B cell (primary cell): Measurements from ENCODE around the gene AGTR1. TPM values are rescaled to one million over a fixed set of nuclear protein-coding genes. Genes with fewer than 3 reads are reported as not detected.
"Not testable (repeated sequence)": the region's sequence is repeated elsewhere in the genome, so short reads cannot be mapped to it uniquely, and the experiment has no call there.

Experiments
- ATAC-seq: fragments of 200-7000 bp; cut with Tn5 transposase; one replicate; pipeline ENCODE4 v1.10.0; 2021; ENCODE audit warnings: low read depth, mild to moderate bottlenecking, moderate number of reproducible peaks, moderate library complexity
- CTCF ChIA-PET: fragments of 350-600 bp; sonication (Branson Sonifier 250); formaldehyde crosslinking; loops from one replicate; lab custom pipeline; 2021; ENCODE audit warnings: antibody characterized with exemption, inconsistent platforms; lab: Charles Lee
- POLR2A ChIA-PET: fragments of 350-600 bp; sonication (Branson Sonifier 250); formaldehyde crosslinking; loops from one replicate; lab custom pipeline; 2021; ENCODE audit warnings: antibody characterized with exemption; lab: Charles Lee
- DNase-seq: peaks from one replicate; pipeline ENCODE4 v3.0.0; 2013
- H2AFZ ChIP-seq: 2 replicates; pipeline ENCODE4 v1.6.1; 2012; ENCODE audit warnings: mild to moderate bottlenecking, low read depth, low read length; ENCODE audit not compliant: insufficient read depth, poor library complexity, severe bottlenecking
- H3K27ac ChIP-seq, 2 donors: 1 replicate in 1 of 2; 2 replicates in 1 of 2; pipeline ENCODE4 v1.5.1; 2012 to 2013; ENCODE audit warnings: low read length in 2 of 2, mild to moderate bottlenecking in 2 of 2, moderate library complexity in 1 of 2
- H3K27me3 ChIP-seq, 4 experiments: fragments of 200-600 bp in 1 of 4; sonication (generic) in 1 of 4; replicated peaks in 1 of 4; 1 replicate in 2 of 4; 2 replicates in 2 of 4; pipeline versions ENCODE4 v1.6.1 to v1.7.0; 2013 to 2016; ENCODE audit warnings: low read length in 3 of 4, mild to moderate bottlenecking in 2 of 4, mixed read lengths in 1 of 4, moderate library complexity in 1 of 4; ENCODE audit not compliant: insufficient read depth in 4 of 4, control insufficient read depth in 3 of 4; ENCODE audit errors: control extremely low read depth in 1 of 4
- H3K36me3 ChIP-seq, 2 experiments: replicated peaks in 1 of 2; 1 replicate in 1 of 2; 2 replicates in 1 of 2; pipeline versions ENCODE4 v1.6.1 to v1.7.1; 2013; ENCODE audit warnings: low read length in 1 of 2; ENCODE audit not compliant: insufficient read depth in 2 of 2, control insufficient read depth in 1 of 2; ENCODE audit errors: control extremely low read depth in 1 of 2, extremely low read depth in 1 of 2
- H3K4me1 ChIP-seq, 2 donors: fragments of 200-600 bp in 1 of 2; sonication (generic) in 1 of 2; 1 replicate in 1 of 2; 2 replicates in 1 of 2; pipeline versions ENCODE4 v1.5.1 to v1.6.1; 2013 to 2017; ENCODE audit warnings: low read length in 2 of 2; ENCODE audit not compliant: control insufficient read depth in 2 of 2, insufficient read depth in 2 of 2
- H3K4me2 ChIP-seq: replicated peaks from 2 replicates; pipeline ENCODE3; 2012; ENCODE audit warnings: mild to moderate bottlenecking, low read depth, low read length; ENCODE audit not compliant: poor library complexity, severe bottlenecking
- H3K4me3 ChIP-seq, 5 experiments: fragments of 200-600 bp in 1 of 5; sonication (generic) in 1 of 5; 1 replicate in 3 of 5; 2 replicates in 2 of 5; pipeline versions ENCODE4 v1.5.1 to v1.7.0; 2011 to 2016; ENCODE audit warnings: low read length in 4 of 5, mild to moderate bottlenecking in 4 of 5, low read depth in 2 of 5, control low read depth in 1 of 5, moderate library complexity in 1 of 5; ENCODE audit not compliant: insufficient read depth in 1 of 5; ENCODE audit errors: control extremely low read depth in 1 of 5, extremely low read depth in 1 of 5
- H3K79me2 ChIP-seq: fragments of 200-600 bp; sonication (generic); one replicate; pipeline ENCODE4 v1.6.0; 2016; ENCODE audit warnings: low read length; ENCODE audit not compliant: control insufficient read depth, insufficient read depth
- H3K9ac ChIP-seq: fragments of 200-600 bp; sonication (generic); 2 replicates; pipeline ENCODE4 v1.6.1; 2017; ENCODE audit warnings: mild to moderate bottlenecking, low read length, moderate library complexity
- H3K9me3 ChIP-seq, 3 donors: one replicate each; pipeline versions ENCODE4 v1.6.1 to v1.7.1; 2013; ENCODE audit warnings: low read length in 2 of 3; ENCODE audit not compliant: control insufficient read depth in 2 of 3, insufficient read depth in 1 of 3; ENCODE audit errors: control extremely low read depth in 1 of 3
- H4K20me1 ChIP-seq: 2 replicates; pipeline ENCODE4 v1.6.0; 2012; ENCODE audit warnings: mild to moderate bottlenecking, low read length; ENCODE audit not compliant: insufficient read depth, control insufficient read depth, poor library complexity, severe bottlenecking
- H3K27ac Mint-ChIP-seq: one replicate; pipeline ENCODE4 v1.8.0; 2021; ENCODE audit warnings: mixed read lengths
- H3K27me3 Mint-ChIP-seq: one replicate; pipeline ENCODE4 v1.8.0; 2021; ENCODE audit warnings: mixed read lengths
- H3K4me1 Mint-ChIP-seq: one replicate; pipeline ENCODE4 v1.8.0; 2021; ENCODE audit warnings: mixed read lengths
- H3K4me3 Mint-ChIP-seq: one replicate; pipeline ENCODE4 v1.8.0; 2021; ENCODE audit warnings: mixed read lengths
- H3K9me3 Mint-ChIP-seq: one replicate; pipeline ENCODE4 v1.8.0; 2022; ENCODE audit warnings: mixed read lengths; ENCODE audit not compliant: insufficient read depth
- CTCF ChIP-seq: fragments of 200-600 bp; IDR thresholded peaks from one replicate; pipeline ENCODE4 v1.8.0; 2022; ENCODE audit warnings: antibody characterized with exemption, mild to moderate bottlenecking
- EZH2 ChIP-seq: IDR thresholded peaks from 2 replicates; pipeline ENCODE4 v1.6.1; 2012; ENCODE audit warnings: borderline replicate concordance, low read depth, mild to moderate bottlenecking, moderate library complexity, low read length; ENCODE audit not compliant: insufficient read depth, poor library complexity, severe bottlenecking
- WGBS: methylation state at CpG from one replicate; pipeline ENCODE4 v1.1.5; 2013; ENCODE audit warnings: missing lambda C conversion rate; ENCODE audit not compliant: insufficient coverage; 5-methylcytosine and 5-hydroxymethylcytosine counted together
- intact Hi-C: fragments of 100-400 bp; cut with micrococcal nuclease; formaldehyde crosslinking; loops from one replicate; pipeline ENCODE4 v1.10.0; 2022
- polyA plus RNA-seq: library from polyadenylated mRNA; depleted of rRNA; stranded (reverse); fragments of >200 nt; gene quantifications from 2 replicates; pipeline ENCODE4 v1.2.3, GENCODE V29; 2012
- total RNA-seq, 2 donors: library from RNA; stranded (reverse); fragments of 120-200 nt in 1 of 2; gene quantifications; 1 replicate in 1 of 2; 2 replicates in 1 of 2; pipeline versions ENCODE4 v1.2.3 to v1.2.4, GENCODE V29; 2013 to 2022

The AGTR1 gene
- total and polyA plus RNA-seq, 2 donors (not counting 1 experiment from before 2014, with no cell fraction given), result not detected

- ATAC-seq (no peak), DNase-seq (no peak)
- ChIA-PET CTCF (no interaction called here), POLR2A (no interaction called here)
- TF ChIP-seq EZH2 (no peak), CTCF (no peak)
- Histone ChIP-seq H3K79me2 (no peaks in the 10 kb centered on the region), H3K4me2 (no peak overlapping the region), H2AFZ (no peak overlapping the region), H3K36me3 (no peaks in the 10 kb centered on the region), H3K4me3 (no peak overlapping the region), H3K9me3 (no peaks in the 10 kb centered on the region), H3K4me1 (no peaks in the 10 kb centered on the region), H3K27me3 (no peaks in the 10 kb centered on the region), H3K9ac (no peak overlapping the region), H3K27ac (no peak overlapping the region), H4K20me1 (no peaks in the 10 kb centered on the region)
- Mint-ChIP-seq H3K27ac (no peak overlapping the region), H3K27me3 (no peaks in the 10 kb centered on the region), H3K4me3 (no peak overlapping the region), H3K9me3 (no peaks in the 10 kb centered on the region), H3K4me1 (no peaks in the 10 kb centered on the region)
- intact Hi-C loops, result no loop called here
- 100% methylated on average over 2 of the region's 3 CpGs for WGBS
Measured at GRCh38 chr3:148750296-148750695, 52.6 kb downstream of the AGTR1 start.

- no peaks in the 10 kb centered on the region for H3K27me3 ChIP-seq
- H3K36me3 ChIP-seq, result no peaks in the 10 kb centered on the region
- TF ChIP-seq EZH2 (no peak), CTCF (no peak)
- POLR2A ChIA-PET, result no interaction called here
- 63% methylated on average over 3 of the region's 3 CpGs for WGBS
- no peak overlapping the region for H3K4me2 ChIP-seq
- no peaks in the 10 kb centered on the region for H3K79me2 ChIP-seq
- no peaks in the 10 kb centered on the region for H3K9me3 ChIP-seq
- intact Hi-C loops, result no loop called here
- H3K4me1 ChIP-seq, result no peaks in the 10 kb centered on the region
- Mint-ChIP-seq H3K9me3 (no peaks in the 10 kb centered on the region), H3K27ac (no peak overlapping the region), H3K4me3 (no peak overlapping the region), H3K27me3 (peaks cover 4% of the 10 kb centered on the region), H3K4me1 (no peaks in the 10 kb centered on the region)
- no peak overlapping the region for H3K9ac ChIP-seq
- no peak overlapping the region for H3K4me3 ChIP-seq
- H2AFZ ChIP-seq, result no peak overlapping the region
- CTCF ChIA-PET, result no interaction called here
- H4K20me1 ChIP-seq, result no peaks in the 10 kb centered on the region
- ATAC-seq (no peak), DNase-seq (no peak)
- H3K27ac ChIP-seq, result no peak overlapping the region
Measured at GRCh38 chr3:148751461-148751860, 53.8 kb downstream of the AGTR1 start.

- H3K4me1 ChIP-seq, H4K20me1 ChIP-seq, H3K27ac ChIP-seq, intact Hi-C loops, H3K9me3 Mint-ChIP-seq, H3K27me3 ChIP-seq, H3K9ac ChIP-seq, H3K4me3 ChIP-seq, H3K36me3 ChIP-seq, H3K4me1 Mint-ChIP-seq, ATAC-seq, H3K27ac Mint-ChIP-seq, POLR2A ChIA-PET, H3K9me3 ChIP-seq, H3K79me2 ChIP-seq, H2AFZ ChIP-seq, H3K4me2 ChIP-seq, DNase-seq, H3K27me3 Mint-ChIP-seq, H3K4me3 Mint-ChIP-seq, CTCF ChIA-PET: not testable (repeated sequence)
- whole genome bisulfite sequencing, result 100% methylated on average over 2 of the region's 5 CpGs
Measured at GRCh38 chr3:148753385-148753784, 55.7 kb downstream of the AGTR1 start.
